Nephron (organoid): ENCODE results near the gene COG5.

ENCODE experiments used
- H3K27ac Mint-ChIP-seq, 3 experiments: 2 replicates each; pipeline ENCODE4 v1.8.0; 2020; ENCODE audit warnings: mixed read lengths in 3 of 3, mild to moderate bottlenecking in 2 of 3, moderate library complexity in 1 of 3
- H3K27me3 Mint-ChIP-seq: 2 replicates; pipeline ENCODE4 v1.8.0; 2021; ENCODE audit warnings: low read depth, mild to moderate bottlenecking, moderate library complexity, mixed read lengths
- H3K36me3 Mint-ChIP-seq: 2 replicates; pipeline ENCODE4 v1.8.0; 2020; ENCODE audit warnings: low read depth, mixed read lengths
- H3K4me1 Mint-ChIP-seq: 2 replicates; pipeline ENCODE4 v1.8.0; 2020; ENCODE audit warnings: mixed read lengths
- H3K4me3 Mint-ChIP-seq, 3 experiments: 2 replicates each; pipeline ENCODE4 v1.8.0; 2020; ENCODE audit warnings: mild to moderate bottlenecking in 3 of 3, mixed read lengths in 3 of 3, moderate library complexity in 2 of 3
- H3K9me3 Mint-ChIP-seq: 2 replicates; pipeline ENCODE4 v1.8.0; 2020; ENCODE audit warnings: mixed read lengths
- CTCF ChIP-seq, 3 experiments: fragments of 200-600 bp; sonication (generic); IDR thresholded peaks; one replicate each; pipeline ENCODE4 v1.5.0; 2021; ENCODE audit warnings: antibody characterized with exemption in 3 of 3; ENCODE audit not compliant: unreplicated experiment in 3 of 3

The COG5 gene

GRCh38 chr7:107315716-107316220 lies 248.0 kb downstream of the COG5 start:
- Mint-ChIP-seq H3K4me1 (no peaks in the 10 kb centered on the region), H3K9me3 (no peaks in the 10 kb centered on the region), H3K27me3 (no peaks in the 10 kb centered on the region), H3K4me3 (no peak overlapping the region), H3K36me3 (peaks cover 13% of the 10 kb centered on the region), H3K27ac (no peak overlapping the region)
- TF ChIP-seq CTCF (IDR thresholded peaks at IDR 0.05; ENCODE audit: unreplicated experiment in 3 of 3): no peak

GRCh38 chr7:107313355-107313754 lies 250.4 kb downstream of the COG5 start:
- no peaks in the 10 kb centered on the region for H3K27me3 Mint-ChIP-seq
- no peaks in the 10 kb centered on the region for H3K9me3 Mint-ChIP-seq
- H3K27ac Mint-ChIP-seq: no peak overlapping the region
- H3K4me1 Mint-ChIP-seq: no peaks in the 10 kb centered on the region
- H3K4me3 Mint-ChIP-seq: no peak overlapping the region
- TF ChIP-seq CTCF (IDR thresholded peaks at IDR 0.05; ENCODE audit: unreplicated experiment in 3 of 3): no peak
- H3K36me3 Mint-ChIP-seq: peaks cover 13% of the 10 kb centered on the region

- TF ChIP-seq CTCF (IDR thresholded peaks at IDR 0.05; ENCODE audit: unreplicated experiment in 3 of 3): no peak
- Mint-ChIP-seq H3K27me3 (no peaks in the 10 kb centered on the region), H3K9me3 (no peaks in the 10 kb centered on the region), H3K36me3 (peaks cover 13% of the 10 kb centered on the region), H3K4me3 (no peak overlapping the region), H3K4me1 (no peaks in the 10 kb centered on the region), H3K27ac (no peak overlapping the region)
These were observed 251.3 kb downstream of the COG5 start for GRCh38 chr7:107312418-107312817.

- Mint-ChIP-seq H3K4me1 (no peaks in the 10 kb centered on the region), H3K36me3 (peaks cover 6% of the 10 kb centered on the region), H3K27me3 (no peaks in the 10 kb centered on the region), H3K9me3 (no peaks in the 10 kb centered on the region), H3K27ac (no peak overlapping the region), H3K4me3 (no peak overlapping the region)
- TF ChIP-seq CTCF (IDR thresholded peaks at IDR 0.05; ENCODE audit: unreplicated experiment in 3 of 3): no peak
These were observed 254.4 kb downstream of the COG5 start for GRCh38 chr7:107309296-107309695.

- TF ChIP-seq CTCF (IDR thresholded peaks at IDR 0.05; ENCODE audit: unreplicated experiment in 3 of 3): no peak
- H3K27ac Mint-ChIP-seq: no peak overlapping the region
- H3K4me1 Mint-ChIP-seq: no peaks in the 10 kb centered on the region
- H3K4me3 Mint-ChIP-seq: no peak overlapping the region
- no peaks in the 10 kb centered on the region for H3K36me3 Mint-ChIP-seq
- H3K27me3 Mint-ChIP-seq: no peaks in the 10 kb centered on the region
- no peaks in the 10 kb centered on the region for H3K9me3 Mint-ChIP-seq
These were observed 259.1 kb downstream of the COG5 start for GRCh38 chr7:107304636-107305035.

- Mint-ChIP-seq H3K9me3 (no peaks in the 10 kb centered on the region), H3K27ac (no peak overlapping the region), H3K4me3 (no peak overlapping the region), H3K4me1 (no peaks in the 10 kb centered on the region), H3K27me3 (no peaks in the 10 kb centered on the region), H3K36me3 (no peaks in the 10 kb centered on the region)
- no peak for TF ChIP-seq CTCF (IDR thresholded peaks at IDR 0.05; ENCODE audit: unreplicated experiment in 3 of 3)
These were observed 259.7 kb downstream of the COG5 start for GRCh38 chr7:107304063-107304462.
